Stimulated activated CD4-positive, alpha-beta T cell treated with anti-CD3 and anti-CD28 coated beads, Interleukin-4, amount 100 ng/mL, for 24 hours (primary cell): ENCODE measurements around the gene NTSR1.

Experiments used
- DNase-seq: peaks from one replicate; pipeline ENCODE4 v3.0.0-alpha.2; 2020

Gene NTSR1

GRCh38 chr20:62708591-62709536 is at the start of gene NTSR1:
Gene NTSR1, plus strand, starts transcription at chr20:62708836. Its CDS starts 372 bp downstream, at chr20:62709208.
- no peak for DNase-seq

GRCh38 chr20:62659488-62660239 is 49.0 kb upstream of the NTSR1 start:
- no peak for DNase-seq

- DNase-seq: no peak
These were observed 48.4 kb upstream of the NTSR1 start for GRCh38 chr20:62660240-62660615.

- DNase-seq: no peak
These were observed 47.9 kb upstream of the NTSR1 start for GRCh38 chr20:62660768-62661167.

GRCh38 chr20:62661647-62662046 is 47.0 kb upstream of the NTSR1 start:
- no peak for DNase-seq

- DNase-seq: no peak
These were observed 46.2 kb upstream of the NTSR1 start for GRCh38 chr20:62662422-62662821.

GRCh38 chr20:62663145-62664018 is 45.3 kb upstream of the NTSR1 start:
- no peak for DNase-seq

GRCh38 chr20:62664019-62664971 is 44.3 kb upstream of the NTSR1 start:
- no peak for DNase-seq

GRCh38 chr20:62665153-62665754 is 43.4 kb upstream of the NTSR1 start:
- no peak for DNase-seq

GRCh38 chr20:62665826-62666735 is 42.6 kb upstream of the NTSR1 start:
- no peak for DNase-seq

- DNase-seq: no peak
These were observed 41.7 kb upstream of the NTSR1 start for GRCh38 chr20:62666736-62667529.

- no peak for DNase-seq
These were observed 40.9 kb upstream of the NTSR1 start for GRCh38 chr20:62667530-62668440.

- peak; percentile 47 for DNase-seq
These were observed 40.1 kb upstream of the NTSR1 start for GRCh38 chr20:62668441-62669027.

GRCh38 chr20:62669249-62669648 is 39.4 kb upstream of the NTSR1 start:
- no peak for DNase-seq

GRCh38 chr20:62670156-62670555 is 38.5 kb upstream of the NTSR1 start:
- no peak for DNase-seq

GRCh38 chr20:62670998-62671397 is 37.6 kb upstream of the NTSR1 start:
- no peak for DNase-seq

- DNase-seq: no peak
These were observed 36.9 kb upstream of the NTSR1 start for GRCh38 chr20:62671765-62672164.

GRCh38 chr20:62674370-62674769 is 34.3 kb upstream of the NTSR1 start:
- no peak for DNase-seq
